ENCODE data around the gene POLR1G. TPM values are rescaled to one million over a fixed set of nuclear protein-coding genes. Genes with fewer than 3 reads are reported as not detected.
"Not testable (repeated sequence)": the region's sequence is repeated elsewhere in the genome, so short reads cannot be mapped to it uniquely, and the experiment has no call there.

The POLR1G gene
- total RNA-seq, 1 donor = 10.5 TPM

DNA sequence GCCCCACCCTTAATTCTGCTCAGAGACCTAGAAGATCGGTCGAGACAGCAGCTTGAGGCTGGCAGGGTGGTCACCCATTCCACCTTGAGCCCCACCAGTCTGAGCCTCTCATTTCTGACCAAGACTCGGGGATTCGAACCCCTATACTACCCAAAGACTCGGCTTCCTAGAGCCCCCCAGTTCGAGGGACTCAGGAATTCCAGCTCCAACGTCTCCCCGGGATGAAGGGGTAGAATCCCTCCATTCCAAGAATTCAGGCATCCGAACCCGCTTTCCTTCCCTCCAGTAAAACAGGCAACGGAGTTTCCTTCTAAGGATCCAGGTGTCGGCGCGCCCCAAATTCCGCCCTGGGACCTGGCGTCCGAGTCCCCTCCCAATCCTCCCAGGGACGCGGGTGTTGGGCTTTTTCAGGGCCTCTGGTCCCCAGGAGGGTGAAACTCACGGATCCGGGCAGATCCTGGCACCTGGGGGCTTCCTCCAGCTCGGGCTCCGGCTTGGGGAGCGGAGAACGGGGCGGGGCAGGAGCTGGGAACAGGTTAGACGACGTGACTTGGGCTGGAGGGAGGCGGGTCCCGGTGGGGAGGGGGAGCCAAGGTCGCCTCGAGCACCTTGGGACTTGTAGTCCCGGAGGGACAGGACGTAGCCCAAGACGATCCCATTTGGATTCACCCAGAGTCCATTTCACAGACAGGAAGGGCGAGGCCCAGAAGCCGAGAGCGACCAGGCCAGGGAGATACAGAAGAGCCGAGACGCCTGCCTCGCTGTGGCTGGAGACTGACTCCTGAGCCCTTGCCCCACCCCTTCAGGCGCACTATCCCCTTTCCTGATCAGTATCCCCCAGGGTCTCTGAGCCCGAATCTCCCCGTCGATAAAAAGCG, 1.6 kb upstream of the POLR1G start, which contains the start of gene PPP1R13L:
PPP1R13L (minus strand) TSS at position 513 of the 878 bp plus-strand sequence. CDS start 6,751 bp downstream, outside the sequence.
- H2AFZ ChIP-seq (ENCODE audit: low read length) = peak within 1 kb of the TSS; percentile 58
- no peaks in the 10 kb centered on the region for H3K27me3 ChIP-seq (ENCODE audit: insufficient read depth, low read length)
- H3K4me2 ChIP-seq (ENCODE audit: insufficient read depth, low read length) = peak within 1 kb of the TSS; percentile 83
- H4K20me1 ChIP-seq (ENCODE audit: insufficient read depth, low read length) = no peaks in the 10 kb centered on the region
- H3K4me3 ChIP-seq (ENCODE audit: insufficient read depth, low read length) = peak within 1 kb of the TSS; percentile 88
- H3K9me3 ChIP-seq (ENCODE audit: low read depth, low read length) = no peaks in the 10 kb centered on the region
- H3K79me2 ChIP-seq (ENCODE audit: insufficient read depth, low read length) = peaks cover 16% of the 10 kb centered on the region
- DNase-seq (ENCODE audit: insufficient read length, low spot score, missing footprints) = peak; percentile 68
- TF ChIP-seq, protein P1, sequence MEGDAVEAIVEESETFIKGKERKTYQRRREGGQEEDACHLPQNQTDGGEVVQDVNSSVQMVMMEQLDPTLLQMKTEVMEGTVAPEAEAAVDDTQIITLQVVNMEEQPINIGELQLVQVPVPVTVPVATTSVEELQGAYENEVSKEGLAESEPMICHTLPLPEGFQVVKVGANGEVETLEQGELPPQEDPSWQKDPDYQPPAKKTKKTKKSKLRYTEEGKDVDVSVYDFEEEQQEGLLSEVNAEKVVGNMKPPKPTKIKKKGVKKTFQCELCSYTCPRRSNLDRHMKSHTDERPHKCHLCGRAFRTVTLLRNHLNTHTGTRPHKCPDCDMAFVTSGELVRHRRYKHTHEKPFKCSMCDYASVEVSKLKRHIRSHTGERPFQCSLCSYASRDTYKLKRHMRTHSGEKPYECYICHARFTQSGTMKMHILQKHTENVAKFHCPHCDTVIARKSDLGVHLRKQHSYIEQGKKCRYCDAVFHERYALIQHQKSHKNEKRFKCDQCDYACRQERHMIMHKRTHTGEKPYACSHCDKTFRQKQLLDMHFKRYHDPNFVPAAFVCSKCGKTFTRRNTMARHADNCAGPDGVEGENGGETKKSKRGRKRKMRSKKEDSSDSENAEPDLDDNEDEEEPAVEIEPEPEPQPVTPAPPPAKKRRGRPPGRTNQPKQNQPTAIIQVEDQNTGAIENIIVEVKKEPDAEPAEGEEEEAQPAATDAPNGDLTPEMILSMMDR (IDR thresholded peaks at IDR 0.05; ENCODE audit: extremely low read depth, low read depth, low read length) = no peak
- peaks cover 24% of the 10 kb centered on the region for H3K4me1 ChIP-seq (ENCODE audit: insufficient read depth, low read length)
- H3K36me3 ChIP-seq (ENCODE audit: insufficient read depth, low read length) = peaks cover 11% of the 10 kb centered on the region
- peak within 1 kb of the TSS; percentile 98 for H3K27ac ChIP-seq (ENCODE audit: low read depth, low read length)

DNA sequence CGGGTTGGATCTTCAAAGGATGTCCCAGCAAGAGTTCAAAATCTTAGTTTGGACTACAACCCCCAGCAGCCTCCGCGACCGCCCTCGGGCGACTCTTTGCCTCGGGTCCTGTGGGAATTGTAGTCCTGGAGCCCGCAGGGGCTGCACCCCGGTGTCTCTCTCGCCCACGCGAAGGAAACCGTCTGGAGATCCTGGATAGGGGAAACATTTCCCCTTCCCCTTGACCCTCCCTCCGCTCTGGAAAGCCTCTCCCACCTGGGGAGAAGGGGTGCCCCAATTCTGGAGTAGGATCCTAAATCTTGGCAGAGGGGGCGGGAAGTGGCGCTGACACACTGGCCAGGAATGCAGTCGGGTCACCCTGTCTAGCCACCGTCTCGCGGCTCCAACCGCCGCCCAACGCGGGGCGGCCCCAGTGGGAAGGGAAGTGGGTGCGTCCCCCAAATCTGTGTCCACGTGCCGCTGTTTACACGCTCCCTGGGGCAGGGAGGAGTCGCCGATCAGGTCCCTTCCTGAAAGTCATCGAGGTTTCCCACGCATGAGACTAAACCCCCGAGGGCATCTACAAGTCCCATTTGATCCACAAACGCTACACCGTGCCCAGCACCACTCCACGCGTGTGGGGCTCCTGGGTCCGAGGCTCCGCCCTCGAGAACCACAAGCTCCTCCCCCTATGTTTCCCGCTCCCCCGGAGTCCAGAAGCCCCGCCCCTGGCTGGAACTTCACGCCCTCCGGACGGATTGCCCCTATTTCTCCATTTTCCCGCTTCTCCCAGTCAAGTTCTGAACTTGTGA, 814 bp upstream of the POLR1G start:
- Histone ChIP-seq H3K4me1 (ENCODE audit: insufficient read depth, low read length) (peaks cover 24% of the 10 kb centered on the region), H3K9me3 (ENCODE audit: low read depth, low read length) (no peaks in the 10 kb centered on the region), H3K79me2 (ENCODE audit: insufficient read depth, low read length) (peaks cover 16% of the 10 kb centered on the region), H2AFZ (ENCODE audit: low read length) (peak overlapping the region; percentile 58), H3K4me3 (ENCODE audit: insufficient read depth, low read length) (peak overlapping the region; percentile 88), H3K27me3 (ENCODE audit: insufficient read depth, low read length) (no peaks in the 10 kb centered on the region), H3K27ac (ENCODE audit: low read depth, low read length) (peak overlapping the region; percentile 98), H4K20me1 (ENCODE audit: insufficient read depth, low read length) (no peaks in the 10 kb centered on the region), H3K4me2 (ENCODE audit: insufficient read depth, low read length) (peak overlapping the region; percentile 83), H3K36me3 (ENCODE audit: insufficient read depth, low read length) (peaks cover 11% of the 10 kb centered on the region)
- TF ChIP-seq, protein P1 (IDR thresholded peaks at IDR 0.05; ENCODE audit: extremely low read depth, low read depth, low read length) = no peak
- DNase-seq (ENCODE audit: insufficient read length, low spot score, missing footprints) = peak; percentile 98

DNA sequence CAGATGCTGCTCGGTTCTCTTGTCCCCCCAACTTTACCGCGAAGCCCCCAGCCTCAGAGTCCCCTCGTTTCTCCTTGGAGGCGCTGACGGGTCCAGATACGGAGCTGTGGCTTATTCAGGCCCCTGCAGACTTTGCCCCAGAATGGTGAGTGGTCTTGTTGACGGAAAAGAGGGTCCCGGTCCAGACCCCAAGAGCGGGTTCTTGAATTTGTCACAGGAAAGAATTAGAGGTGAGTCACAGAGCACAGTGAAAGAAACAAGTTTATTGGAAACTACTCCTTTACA, 589 bp downstream of the POLR1G start:
- peak; percentile 68 for DNase-seq (ENCODE audit: insufficient read length, low spot score, missing footprints)
- Histone ChIP-seq H3K27me3 (ENCODE audit: insufficient read depth, low read length) (no peaks in the 10 kb centered on the region), H3K4me2 (ENCODE audit: insufficient read depth, low read length) (peak overlapping the region; percentile 83), H3K9me3 (ENCODE audit: low read depth, low read length) (no peaks in the 10 kb centered on the region), H3K4me1 (ENCODE audit: insufficient read depth, low read length) (peaks cover 24% of the 10 kb centered on the region), H2AFZ (ENCODE audit: low read length) (no peak overlapping the region), H3K36me3 (ENCODE audit: insufficient read depth, low read length) (peaks cover 16% of the 10 kb centered on the region), H3K79me2 (ENCODE audit: insufficient read depth, low read length) (peaks cover 16% of the 10 kb centered on the region), H4K20me1 (ENCODE audit: insufficient read depth, low read length) (no peaks in the 10 kb centered on the region), H3K4me3 (ENCODE audit: insufficient read depth, low read length) (peak overlapping the region; percentile 88), H3K27ac (ENCODE audit: low read depth, low read length) (peak overlapping the region; percentile 98)
- TF ChIP-seq, protein P1 (IDR thresholded peaks at IDR 0.05; ENCODE audit: extremely low read depth, low read depth, low read length) = no peak

DNA sequence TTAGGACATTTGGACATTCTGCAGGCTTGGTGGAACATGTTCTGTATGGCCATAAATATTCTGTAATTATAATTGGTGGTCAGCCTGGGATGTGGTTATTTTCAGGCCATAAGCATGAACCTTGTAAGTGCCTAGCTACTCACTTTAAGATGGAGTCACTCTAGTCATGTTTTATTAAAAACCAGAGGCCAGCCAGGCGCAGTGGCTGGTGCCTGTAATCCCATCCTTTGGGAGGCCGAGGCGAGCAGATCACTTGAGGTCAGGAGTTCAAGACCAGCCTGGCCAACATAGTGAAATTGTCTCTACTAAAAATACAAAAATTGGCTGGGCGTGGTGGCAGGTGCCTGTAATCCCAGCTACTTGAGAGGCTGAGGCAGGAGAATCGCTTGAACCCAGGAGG, 1.1 kb downstream of the POLR1G start:
- H3K4me3 ChIP-seq (ENCODE audit: insufficient read depth, low read length) = peak overlapping the region; percentile 88
- H3K27ac ChIP-seq (ENCODE audit: low read depth, low read length); H2AFZ ChIP-seq (ENCODE audit: low read length); H3K27me3 ChIP-seq (ENCODE audit: insufficient read depth, low read length); DNase-seq (ENCODE audit: insufficient read length, low spot score, missing footprints); H4K20me1 ChIP-seq (ENCODE audit: insufficient read depth, low read length); H3K9me3 ChIP-seq (ENCODE audit: low read depth, low read length): not testable (repeated sequence)
- peaks cover 24% of the 10 kb centered on the region for H3K4me1 ChIP-seq (ENCODE audit: insufficient read depth, low read length)
- peaks cover 19% of the 10 kb centered on the region for H3K36me3 ChIP-seq (ENCODE audit: insufficient read depth, low read length)
- H3K4me2 ChIP-seq (ENCODE audit: insufficient read depth, low read length) = peak overlapping the region; percentile 83
- peaks cover 16% of the 10 kb centered on the region for H3K79me2 ChIP-seq (ENCODE audit: insufficient read depth, low read length)
